H1 (cell line): ENCODE results near the gene RGL1.

Experiments used
- ATF3 ChIP-seq: IDR thresholded peaks from 2 replicates; pipeline ENCODE4 v1.6.1; 2011; ENCODE audit warnings: low read depth, mild to moderate bottlenecking, low read length; ENCODE audit not compliant: insufficient read depth
- CTCF ChIP-seq, 3 experiments: IDR thresholded peaks; 1 replicate in 2 of 3; 2 replicates in 1 of 3; pipeline versions ENCODE4 v1.5.1 to v1.6.1; 2011; ENCODE audit warnings: low read length in 3 of 3, mild to moderate bottlenecking in 3 of 3, inconsistent platforms in 2 of 3, low read depth in 1 of 3, moderate library complexity in 1 of 3; ENCODE audit not compliant: insufficient read depth in 1 of 3; ENCODE audit errors: control extremely low read depth in 1 of 3
- PHF8 ChIP-seq: fragments of 200-600 bp; sonication (generic); conservative IDR thresholded peaks from 2 replicates; pipeline ENCODE4 v1.7.1; 2012; ENCODE audit warnings: low read depth, mild to moderate bottlenecking, inconsistent platforms, low read length, moderate library complexity
- POLR2A ChIP-seq, 2 experiments: IDR thresholded peaks; 1 replicate in 1 of 2; 2 replicates in 1 of 2; pipeline ENCODE4 v1.6.1; 2011; ENCODE audit warnings: low read depth in 2 of 2, low read length in 2 of 2, mild to moderate bottlenecking in 2 of 2; ENCODE audit errors: control extremely low read depth in 1 of 2
- POLR2AphosphoS5 ChIP-seq: IDR thresholded peaks from 2 replicates; pipeline ENCODE4 v1.6.1; 2011; ENCODE audit warnings: low read depth, low read length
- SIX5 ChIP-seq: IDR thresholded peaks from 2 replicates; pipeline ENCODE4 v1.6.1; 2011; ENCODE audit warnings: mild to moderate bottlenecking, low read depth, low read length
- TCF12 ChIP-seq: IDR thresholded peaks from 2 replicates; pipeline ENCODE4 v1.6.1; 2011; ENCODE audit warnings: low read depth, mild to moderate bottlenecking, low read length
- ZNF274 ChIP-seq: IDR thresholded peaks from 2 replicates; pipeline ENCODE4 v1.7.0; 2012; ENCODE audit warnings: low read length, borderline replicate concordance; ENCODE audit errors: extremely low read depth

- TF ChIP-seq ZNF274 (no peak), TCF12 (no peak), CTCF (IDR thresholded peaks at IDR 0.05; ENCODE audit: control extremely low read depth in 1 of 3, insufficient read depth in 1 of 3, low read depth in 1 of 3, low read length in 3 of 3) (no peak), POLR2A (IDR thresholded peaks at IDR 0.05; ENCODE audit: control extremely low read depth in 1 of 2, low read depth in 2 of 2, low read length in 2 of 2) (no peak), ATF3 (no peak), SIX5 (no peak), PHF8 (no peak), POLR2AphosphoS5 (no peak)
Observed at GRCh38 chr1:183914276-183914675, 109.4 kb downstream of the RGL1 start.
